ENCODE data around the gene RRAS2. TPM values are rescaled to one million over a fixed set of nuclear protein-coding genes. Genes with fewer than 3 reads are reported as not detected.

Gene RRAS2
- total and polyA plus RNA-seq, 10 of the 15 experiments (the other 5 are each of a cell fraction or from before 2014, with no cell fraction given), result 26.9 to 72.4 (median 45.4) TPM

DNA sequence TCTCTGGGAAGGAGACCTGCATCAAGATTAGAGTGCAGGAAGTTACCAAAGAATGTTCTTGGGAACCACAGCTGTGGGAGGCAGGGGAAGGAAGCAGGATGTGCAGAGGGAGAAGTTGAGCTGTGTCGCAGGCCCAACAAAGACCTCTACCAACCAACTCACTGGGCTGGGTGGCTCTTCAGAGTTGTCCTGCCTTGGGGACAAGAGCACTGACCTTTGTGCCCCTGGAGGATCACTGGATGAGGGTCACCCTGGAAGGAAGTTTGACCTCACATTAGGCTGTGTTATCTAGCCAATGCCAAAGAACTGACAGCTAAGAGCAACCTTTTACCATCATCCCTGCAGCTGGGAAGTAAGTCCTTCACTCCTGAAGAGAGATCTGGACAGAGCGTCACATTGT is 130.6 kb downstream of the RRAS2 start:
- ChIA-PET SMC1A (ENCODE audit: uncharacterized antibody, unreplicated experiment) (interaction anchor here (0.8 kb wide), 1 partner anchor 31 kb away, joined by 3 read pairs; no protein-coding TSS in a partner anchor), RAD21 (ENCODE audit: unreplicated experiment) (no interaction called here), CTCF (no interaction called here), POLR2A (no interaction called here)
- H3K9me3 ChIP-seq (replicated peaks; ENCODE audit: control insufficient read depth, insufficient read depth, low read length), result no peaks in the 10 kb centered on the region
- WGBS (ENCODE audit: insufficient coverage, insufficient replicate concordance, low lambda C conversion rate, missing lambda C conversion rate), result 50% methylated on average over 2 of the region's 2 CpGs
- no peak overlapping the region for H2AFZ ChIP-seq (ENCODE audit: control insufficient read depth, low read depth, low read length)
- H3K36me3 ChIP-seq (ENCODE audit: control insufficient read depth in 2 of 2, insufficient read depth in 2 of 2, low read length in 1 of 2), result no peaks in the 10 kb centered on the region
- DNase-seq (ENCODE audit: low read depth, low spot score) (no peak), ATAC-seq (no peak), FAIRE-seq (no peak)
- no peak overlapping the region for H3K27ac ChIP-seq (ENCODE audit: control insufficient read depth, insufficient read depth)
- no peak overlapping the region for H3K4me3 ChIP-seq
- no peaks in the 10 kb centered on the region for H3K79me2 ChIP-seq (ENCODE audit: control insufficient read depth, insufficient read depth, low read length)
- no peak overlapping the region for H3K9ac ChIP-seq (ENCODE audit: control insufficient read depth, insufficient read depth, low read length)
- in situ Hi-C loops (cut with MboI) (no loop called here), intact Hi-C loops (cut with micrococcal nuclease; ENCODE audit: unreplicated experiment) (no loop called here)
- H3K27me3 ChIP-seq (replicated peaks in 1 of 2; ENCODE audit: control insufficient read depth in 2 of 2, insufficient read depth in 2 of 2, low read length in 1 of 2), result no peaks in the 10 kb centered on the region; a peak in 3 of 4 replicates
- TF ChIP-seq EP300 (IDR thresholded peaks at IDR 0.05; ENCODE audit: borderline replicate concordance in 1 of 2, control insufficient read depth in 1 of 2, low read depth in 2 of 2, low read length in 2 of 2) (no peak), SMAD5 (IDR thresholded peaks at IDR 0.05; ENCODE audit: low read depth) (no peak)
- H3K4me2 ChIP-seq (ENCODE audit: control insufficient read depth, insufficient read depth), result no peak overlapping the region
- no peaks in the 10 kb centered on the region for H4K20me1 ChIP-seq (ENCODE audit: control insufficient read depth, insufficient read depth)
- no peaks in the 10 kb centered on the region for H3K4me1 ChIP-seq (ENCODE audit: control insufficient read depth, insufficient read depth, low read length)
- no TSS peak for BruUV-seq (replicated peaks)

Other genes starting within 250 kb of the RRAS2 start
- 117 and 126 TPM in 2 replicates for gene COPB1, start 140.6 kb upstream of the RRAS2 start, total RNA-seq (2014; rRNA removed)
- 141 and 149 TPM in 2 replicates for gene COPB1, start 140.6 kb upstream of the RRAS2 start, total RNA-seq (2014; rRNA removed; fragmentation: Illumina TruSeq; extraction: Trizol)
- gene COPB1, start 140.6 kb upstream of the RRAS2 start, total RNA-seq (2021), result 85.3 and 88.8 TPM in 2 replicates
- 139 and 189 TPM in 2 replicates for gene COPB1, start 140.6 kb upstream of the RRAS2 start, polyA plus RNA-seq (2011; rRNA removed)
- 95.5 and 107 TPM in 2 replicates for gene COPB1, start 140.6 kb upstream of the RRAS2 start, polyA plus RNA-seq (2014; fragmentation: Illumina TruSeq; extraction: Trizol)
- gene COPB1, start 140.6 kb upstream of the RRAS2 start, polyA plus RNA-seq (2014; fragmentation: Nextera tagmentation; extraction: Ambion mirVana), result 100 to 1,000 TPM in 1 of 2 experiments, 10 to 100 TPM in 1; 74.4 to 101 TPM
- 60.7 and 67.0 TPM in 2 replicates for gene COPB1, start 140.6 kb upstream of the RRAS2 start, polyA plus RNA-seq (2014; rRNA removed)
- 100 to 1,000 TPM; 142 to 146 TPM for gene COPB1, start 140.6 kb upstream of the RRAS2 start, polyA plus RNA-seq (2016; fragmentation: Nextera tagmentation; extraction: Ambion mirVana)
- gene PSMA1, start 161.2 kb upstream of the RRAS2 start, total RNA-seq (2014; rRNA removed), result 225 and 253 TPM in 2 replicates
- gene PSMA1, start 161.2 kb upstream of the RRAS2 start, total RNA-seq (2014; rRNA removed; fragmentation: Illumina TruSeq; extraction: Trizol), result 260 and 267 TPM in 2 replicates
- 185 TPM in 2 replicates for gene PSMA1, start 161.2 kb upstream of the RRAS2 start, total RNA-seq (2021)
- 331 and 444 TPM in 2 replicates for gene PSMA1, start 161.2 kb upstream of the RRAS2 start, polyA plus RNA-seq (2011; rRNA removed)
- 207 and 280 TPM in 2 replicates for gene PSMA1, start 161.2 kb upstream of the RRAS2 start, polyA plus RNA-seq (2014; fragmentation: Illumina TruSeq; extraction: Trizol)
- gene PSMA1, start 161.2 kb upstream of the RRAS2 start, polyA plus RNA-seq (2014; fragmentation: Nextera tagmentation; extraction: Ambion mirVana), result 100 to 1,000 TPM; 611 to 678 TPM
- 198 and 252 TPM in 2 replicates for gene PSMA1, start 161.2 kb upstream of the RRAS2 start, polyA plus RNA-seq (2014; rRNA removed)
- gene PSMA1, start 161.2 kb upstream of the RRAS2 start, polyA plus RNA-seq (2016; fragmentation: Nextera tagmentation; extraction: Ambion mirVana), result 100 to 1,000 TPM; 412 to 415 TPM